CD4-positive, alpha-beta T cell (primary cell): ENCODE data around the gene TMEM132E. TPM values are rescaled to one million over a fixed set of nuclear protein-coding genes. Genes with fewer than 3 reads are reported as not detected.

Source experiments
- ATAC-seq: fragments of 200-7000 bp; cut with Tn5 transposase; one replicate; pipeline ENCODE4 v1.10.0; 2022; ENCODE audit warnings: mild to moderate bottlenecking; ENCODE audit not compliant: poor library complexity
- CTCF ChIA-PET: fragments of 350-600 bp; sonication (Branson Sonifier 250); formaldehyde crosslinking; loops from one replicate; lab custom pipeline; 2021; ENCODE audit warnings: antibody characterized with exemption, inconsistent platforms; lab: Charles Lee
- POLR2A ChIA-PET: fragments of 350-600 bp; sonication (Branson Sonifier 250); formaldehyde crosslinking; loops from one replicate; lab custom pipeline; 2021; ENCODE audit warnings: antibody characterized with exemption, inconsistent platforms; lab: Charles Lee
- DNase-seq, 14 experiments: peaks; one replicate each; pipeline ENCODE4 v3.0.0-alpha.2; 2013 to 2020; ENCODE audit warnings: mixed read lengths in 2 of 14
- H3K27ac ChIP-seq, 2 donors: one replicate each; pipeline versions ENCODE4 v1.5.1 to v1.7.0; 2013; ENCODE audit warnings: low read length in 2 of 2, low read depth in 1 of 2, mild to moderate bottlenecking in 1 of 2
- H3K27me3 ChIP-seq, 2 experiments: 1 replicate in 1 of 2; 2 replicates in 1 of 2; pipeline versions ENCODE4 v1.6.1 to v1.7.0; 2013; ENCODE audit warnings: low read length in 2 of 2, control low read depth in 1 of 2, mild to moderate bottlenecking in 1 of 2, moderate library complexity in 1 of 2; ENCODE audit not compliant: insufficient read depth in 2 of 2, control insufficient read depth in 1 of 2
- H3K36me3 ChIP-seq: one replicate; pipeline ENCODE4 v1.6.1; 2013; ENCODE audit warnings: low read length, control low read depth; ENCODE audit not compliant: insufficient read depth
- H3K4me1 ChIP-seq: one replicate; pipeline ENCODE4 v1.6.1; 2013; ENCODE audit warnings: low read length, control low read depth; ENCODE audit not compliant: insufficient read depth
- H3K4me3 ChIP-seq: one replicate; pipeline ENCODE4 v1.5.1; 2013; ENCODE audit warnings: mild to moderate bottlenecking, low read length, moderate library complexity
- H3K9me3 ChIP-seq, 2 experiments: 1 replicate in 1 of 2; 2 replicates in 1 of 2; pipeline versions ENCODE4 v1.6.1 to v1.7.0; 2013; ENCODE audit warnings: low read length in 2 of 2, mild to moderate bottlenecking in 2 of 2, control low read depth in 1 of 2, moderate library complexity in 1 of 2; ENCODE audit not compliant: control insufficient read depth in 1 of 2, insufficient read depth in 1 of 2
- H3K27ac Mint-ChIP-seq: one replicate; pipeline ENCODE4 v1.8.0; 2020; ENCODE audit warnings: mixed read lengths
- H3K27me3 Mint-ChIP-seq: one replicate; pipeline ENCODE4 v1.8.0; 2021; ENCODE audit warnings: mixed read lengths
- H3K36me3 Mint-ChIP-seq: one replicate; pipeline ENCODE4 v1.8.0; 2021; ENCODE audit warnings: low read depth, mixed read lengths
- H3K4me1 Mint-ChIP-seq: one replicate; pipeline ENCODE4 v1.8.0; 2021; ENCODE audit warnings: low read depth, mixed read lengths
- H3K4me3 Mint-ChIP-seq: one replicate; pipeline ENCODE4 v1.8.0; 2020; ENCODE audit warnings: mild to moderate bottlenecking, mixed read lengths
- H3K9me3 Mint-ChIP-seq: one replicate; pipeline ENCODE4 v1.8.0; 2020; ENCODE audit warnings: mixed read lengths
- CTCF ChIP-seq: fragments of 200-600 bp; IDR thresholded peaks from one replicate; pipeline ENCODE4 v1.8.0; 2022; ENCODE audit warnings: antibody characterized with exemption, mild to moderate bottlenecking
- intact Hi-C, 2 experiments: fragments of 100-400 bp; cut with DNase I in 1 of 2; cut with micrococcal nuclease in 1 of 2; formaldehyde crosslinking; loops; one replicate each; pipeline versions ENCODE4 v1.15.1 to v1.9.0; 2023 to 2025; cut with DNase I, micrococcal nuclease
- total RNA-seq, 174 experiments: library from RNA in 2 of 174; stranded (reverse) in 2 of 174; gene quantifications; one replicate each; pipeline ENCODE4 v1.2.3 and lab custom pipeline; 2021 to 2026

The TMEM132E gene
- total RNA-seq, 2 experiments from 2014 or later = 0.05 TPM; not detected in 1

GRCh38 chr17:34586346-34586846, 7.0 kb downstream of the TMEM132E start:
- ATAC-seq (no peak), DNase-seq (no peak)
- no peak for TF ChIP-seq CTCF
- intact Hi-C loops = loop anchor here (5.0 kb wide), 1 partner anchor 51 kb away; no protein-coding TSS in a partner anchor
- no peaks in the 10 kb centered on the region for H3K9me3 ChIP-seq
- Mint-ChIP-seq H3K27me3 (peaks cover 73% of the 10 kb centered on the region), H3K36me3 (no peaks in the 10 kb centered on the region), H3K4me1 (no peaks in the 10 kb centered on the region), H3K4me3 (no peak overlapping the region), H3K9me3 (no peaks in the 10 kb centered on the region), H3K27ac (no peak overlapping the region)
- peaks cover 44 to 50% of the 10 kb centered on the region in 2 experiments for H3K27me3 ChIP-seq
- H3K4me3 ChIP-seq = no peak overlapping the region
- no peak overlapping the region for H3K27ac ChIP-seq
- CTCF ChIA-PET = no interaction called here
- peaks cover 9% of the 10 kb centered on the region for H3K4me1 ChIP-seq
- no peaks in the 10 kb centered on the region for H3K36me3 ChIP-seq
- POLR2A ChIA-PET = no interaction called here

DNA sequence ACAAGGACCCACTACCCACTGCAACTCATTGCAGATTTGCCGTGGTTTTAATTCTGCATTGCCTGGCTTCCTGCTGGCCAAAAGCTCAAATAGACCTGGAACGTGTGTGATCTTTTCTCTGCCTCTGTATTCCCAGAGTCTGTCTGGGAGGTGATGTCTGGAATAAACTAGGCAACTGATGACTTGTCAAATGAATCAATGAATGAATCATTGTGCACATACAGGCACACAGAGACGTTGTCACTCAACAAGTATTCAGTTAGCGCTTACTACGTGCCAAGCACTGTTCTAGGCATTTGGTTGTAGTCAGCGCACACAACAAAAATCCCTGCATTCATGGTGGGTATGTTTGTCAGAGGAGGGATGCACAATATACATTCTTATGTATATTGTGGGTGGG, 8.9 kb downstream of the TMEM132E start:
- Histone ChIP-seq H3K27ac (no peak overlapping the region), H3K27me3 (peaks cover 31 to 33% of the 10 kb centered on the region in 2 experiments), H3K9me3 (no peaks in the 10 kb centered on the region), H3K4me3 (no peak overlapping the region), H3K36me3 (no peaks in the 10 kb centered on the region), H3K4me1 (peaks cover 3% of the 10 kb centered on the region)
- POLR2A ChIA-PET = no interaction called here
- ATAC-seq (no peak), DNase-seq (no peak)
- TF ChIP-seq CTCF = no peak
- no peak overlapping the region for H3K4me3 Mint-ChIP-seq
- H3K9me3 Mint-ChIP-seq = no peaks in the 10 kb centered on the region
- CTCF ChIA-PET = no interaction called here
- peaks cover 72% of the 10 kb centered on the region for H3K27me3 Mint-ChIP-seq
- H3K4me1 Mint-ChIP-seq = no peaks in the 10 kb centered on the region
- no peak overlapping the region for H3K27ac Mint-ChIP-seq
- H3K36me3 Mint-ChIP-seq = no peaks in the 10 kb centered on the region
- intact Hi-C loops = loop anchor here (5.0 kb wide), 1 partner anchor 49 kb away; no protein-coding TSS in a partner anchor

DNA sequence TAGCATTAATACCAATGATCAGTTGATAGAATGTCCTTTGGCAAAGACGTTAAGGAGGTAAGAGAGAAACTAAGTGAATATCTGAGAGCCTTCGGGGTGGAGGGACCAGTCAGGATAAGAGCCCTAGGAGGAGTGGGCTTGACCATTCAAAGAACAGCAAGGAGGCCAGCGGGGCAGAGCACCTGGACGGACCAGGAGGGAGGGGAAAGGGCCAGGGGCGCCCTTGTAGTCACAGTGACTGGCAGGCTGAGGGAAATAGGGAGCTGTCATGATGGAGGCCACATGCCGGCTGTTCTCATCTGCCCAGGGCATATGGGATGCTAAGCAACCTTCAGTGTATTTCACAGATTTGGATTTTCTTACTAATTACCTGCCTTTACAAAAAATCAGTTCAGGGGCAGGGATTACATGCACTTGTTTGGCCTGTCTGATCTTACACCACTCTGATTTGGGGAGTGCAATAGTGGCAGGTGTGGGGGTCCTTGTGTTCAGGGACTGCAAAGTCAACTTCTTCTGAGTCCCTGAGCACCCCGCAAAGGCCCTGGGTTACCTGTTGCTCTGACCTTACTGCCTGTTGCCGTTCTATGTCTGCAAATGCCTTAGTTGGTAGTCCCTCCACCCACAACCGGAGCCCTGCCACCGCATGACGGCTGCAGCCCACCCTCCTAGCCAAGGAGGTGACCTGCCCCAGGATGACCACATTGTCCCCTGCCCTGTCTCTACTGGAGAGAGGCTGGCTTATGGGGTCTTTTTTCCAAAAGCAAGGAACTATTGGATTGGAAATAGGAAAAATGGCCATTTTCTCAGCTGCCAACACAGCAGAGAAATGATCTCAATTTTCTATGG, 10.0 kb downstream of the TMEM132E start:
- Mint-ChIP-seq H3K4me3 (no peak overlapping the region), H3K4me1 (no peaks in the 10 kb centered on the region), H3K27me3 (peaks cover 72% of the 10 kb centered on the region), H3K36me3 (no peaks in the 10 kb centered on the region), H3K27ac (no peak overlapping the region), H3K9me3 (no peaks in the 10 kb centered on the region)
- ChIA-PET POLR2A (no interaction called here), CTCF (no interaction called here)
- no peak for DNase-seq
- Histone ChIP-seq H3K4me1 (peaks cover 3% of the 10 kb centered on the region), H3K36me3 (no peaks in the 10 kb centered on the region), H3K27me3 (peaks cover 21 to 31% of the 10 kb centered on the region in 2 experiments), H3K4me3 (no peak overlapping the region), H3K27ac (no peak overlapping the region), H3K9me3 (no peaks in the 10 kb centered on the region)
- intact Hi-C loops = loop anchor here (5.0 kb wide), 1 partner anchor 48 kb away; no protein-coding TSS in a partner anchor
- ATAC-seq = no peak
- no peak for TF ChIP-seq CTCF
